Tibial nerve (tissue), 3 donors: Measurements from ENCODE around the gene NRG2.

ENCODE experiments used
- POLR2A ChIP-seq, 2 donors: fragments of 450-650 bp; IDR thresholded peaks; one replicate each; pipeline ENCODE4 v1.6.1; 2017; ENCODE audit warnings: antibody characterized with exemption in 2 of 2, mild to moderate bottlenecking in 2 of 2, moderate library complexity in 2 of 2
- TF ChIP-seq, protein P1 (sequence below), 5 experiments: fragments of 200-600 bp in 3 of 5; fragments of 450-650 bp in 2 of 5; sonication (generic) in 3 of 5; IDR thresholded peaks; one replicate each; pipeline ENCODE4 v1.5.1; 2016 to 2019; ENCODE audit warnings: antibody characterized with exemption in 5 of 5, mild to moderate bottlenecking in 3 of 5, moderate library complexity in 2 of 5

DNA sequence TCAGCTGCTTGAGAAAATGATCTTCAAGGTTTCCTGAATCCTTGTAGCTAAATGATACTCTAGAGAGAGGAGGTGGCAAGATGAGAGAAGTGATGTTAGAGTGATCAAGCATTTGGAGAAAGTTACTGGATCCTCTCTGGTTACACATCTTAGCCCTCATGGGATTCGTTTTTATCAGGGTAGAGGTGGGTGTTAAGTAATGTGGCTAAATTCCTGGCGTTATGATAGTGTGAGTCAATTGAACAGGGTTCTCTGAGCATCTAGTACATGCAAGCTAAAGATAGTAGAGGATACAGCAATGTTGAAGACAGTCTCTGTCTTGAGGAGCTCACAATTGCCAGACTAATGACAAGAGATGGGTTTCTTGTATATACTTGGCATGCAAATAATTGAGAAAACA is 123.8 kb downstream of the NRG2 start:
- TF ChIP-seq POLR2A (IDR thresholded peaks at IDR 0.05), result no peak
- TF ChIP-seq, protein P1, sequence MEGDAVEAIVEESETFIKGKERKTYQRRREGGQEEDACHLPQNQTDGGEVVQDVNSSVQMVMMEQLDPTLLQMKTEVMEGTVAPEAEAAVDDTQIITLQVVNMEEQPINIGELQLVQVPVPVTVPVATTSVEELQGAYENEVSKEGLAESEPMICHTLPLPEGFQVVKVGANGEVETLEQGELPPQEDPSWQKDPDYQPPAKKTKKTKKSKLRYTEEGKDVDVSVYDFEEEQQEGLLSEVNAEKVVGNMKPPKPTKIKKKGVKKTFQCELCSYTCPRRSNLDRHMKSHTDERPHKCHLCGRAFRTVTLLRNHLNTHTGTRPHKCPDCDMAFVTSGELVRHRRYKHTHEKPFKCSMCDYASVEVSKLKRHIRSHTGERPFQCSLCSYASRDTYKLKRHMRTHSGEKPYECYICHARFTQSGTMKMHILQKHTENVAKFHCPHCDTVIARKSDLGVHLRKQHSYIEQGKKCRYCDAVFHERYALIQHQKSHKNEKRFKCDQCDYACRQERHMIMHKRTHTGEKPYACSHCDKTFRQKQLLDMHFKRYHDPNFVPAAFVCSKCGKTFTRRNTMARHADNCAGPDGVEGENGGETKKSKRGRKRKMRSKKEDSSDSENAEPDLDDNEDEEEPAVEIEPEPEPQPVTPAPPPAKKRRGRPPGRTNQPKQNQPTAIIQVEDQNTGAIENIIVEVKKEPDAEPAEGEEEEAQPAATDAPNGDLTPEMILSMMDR (IDR thresholded peaks at IDR 0.05), result no peak
